Astrocyte (in vitro differentiated cells and primary cell): ENCODE results near the gene DGKB. TPM values are rescaled to one million over a fixed set of nuclear protein-coding genes. Genes with fewer than 3 reads are reported as not detected.

Source experiments
- DNase-seq: peaks from one replicate; pipeline ENCODE4 v3.0.0-alpha.2; 2010; ENCODE audit warnings: low read depth
- FAIRE-seq: peaks from 2 replicates; lab custom pipeline; 2011; peaks lifted over from hg19 to GRCh38; lab: Jason Lieb, UNC
- H2AFZ ChIP-seq: 2 replicates; pipeline ENCODE4 v1.6.0; 2012; ENCODE audit warnings: low read depth, low read length, inconsistent platforms
- H3K27ac ChIP-seq: 2 replicates; pipeline ENCODE4 v1.5.1; 2011; ENCODE audit warnings: low read depth, low read length, inconsistent platforms
- H3K27me3 ChIP-seq: 2 replicates; pipeline ENCODE4 v1.6.0; 2011; ENCODE audit warnings: low read length, inconsistent platforms; ENCODE audit not compliant: insufficient read depth
- H3K36me3 ChIP-seq: 2 replicates; pipeline ENCODE4 v1.5.1; 2011; ENCODE audit warnings: low read length, inconsistent platforms; ENCODE audit not compliant: insufficient read depth
- H3K4me1 ChIP-seq: 2 replicates; pipeline ENCODE4 v1.5.1; 2011; ENCODE audit warnings: low read length, inconsistent platforms; ENCODE audit not compliant: insufficient read depth
- H3K4me2 ChIP-seq: 2 replicates; pipeline ENCODE4 v1.6.0; 2012; ENCODE audit warnings: low read length, inconsistent platforms
- H3K4me3 ChIP-seq: 2 replicates; pipeline ENCODE4 v1.5.1; 2011; ENCODE audit warnings: low read depth, mild to moderate bottlenecking, low read length, inconsistent platforms; ENCODE audit not compliant: insufficient read depth
- H3K79me2 ChIP-seq: 2 replicates; pipeline ENCODE4 v1.6.0; 2012; ENCODE audit warnings: mild to moderate bottlenecking, low read length, inconsistent platforms; ENCODE audit not compliant: insufficient read depth
- H3K9ac ChIP-seq: 2 replicates; pipeline ENCODE4 v1.6.0; 2012; ENCODE audit warnings: mild to moderate bottlenecking, low read length, inconsistent platforms
- H3K9me3 ChIP-seq: 2 replicates; pipeline ENCODE4 v1.5.1; 2012; ENCODE audit warnings: low read depth, mild to moderate bottlenecking, low read length, inconsistent platforms; ENCODE audit not compliant: insufficient read depth
- H4K20me1 ChIP-seq: 2 replicates; pipeline ENCODE4 v1.6.0; 2012; ENCODE audit warnings: low read length, inconsistent platforms; ENCODE audit not compliant: insufficient read depth
- H3K27ac Mint-ChIP-seq: one replicate; pipeline ENCODE4 v1.8.0; 2021; ENCODE audit warnings: mild to moderate bottlenecking, mixed read lengths; ENCODE audit not compliant: unreplicated experiment
- H3K27me3 Mint-ChIP-seq: one replicate; pipeline ENCODE4 v1.8.0; 2021; ENCODE audit warnings: low read depth, mixed read lengths; ENCODE audit not compliant: unreplicated experiment
- H3K36me3 Mint-ChIP-seq: one replicate; pipeline ENCODE4 v1.8.0; 2021; ENCODE audit warnings: low read depth, mixed read lengths; ENCODE audit not compliant: unreplicated experiment
- H3K4me1 Mint-ChIP-seq: one replicate; pipeline ENCODE4 v1.8.0; 2021; ENCODE audit warnings: low read depth, mixed read lengths; ENCODE audit not compliant: unreplicated experiment
- H3K4me3 Mint-ChIP-seq: one replicate; pipeline ENCODE4 v1.8.0; 2021; ENCODE audit warnings: mild to moderate bottlenecking, moderate library complexity, mixed read lengths; ENCODE audit not compliant: unreplicated experiment
- H3K9me3 Mint-ChIP-seq: one replicate; pipeline ENCODE4 v1.8.0; 2021; ENCODE audit warnings: mild to moderate bottlenecking, mixed read lengths; ENCODE audit not compliant: unreplicated experiment
- CTCF ChIP-seq: IDR thresholded peaks from 2 replicates; pipeline ENCODE4 v1.5.1; 2011; ENCODE audit warnings: low read depth, mild to moderate bottlenecking, inconsistent platforms, low read length, moderate library complexity; ENCODE audit not compliant: insufficient read depth
- EZH2 ChIP-seq: IDR thresholded peaks from 2 replicates; pipeline ENCODE4 v1.6.1; 2012; ENCODE audit warnings: mild to moderate bottlenecking, low read length, inconsistent platforms; ENCODE audit not compliant: insufficient read depth
- total RNA-seq: library from RNA; stranded (reverse); gene quantifications from 2 replicates; pipeline ENCODE4 v1.2.1, GENCODE V29; 2021

Gene DGKB
- total RNA-seq, 1 donor from 2014 or later: 0.39 TPM

- FAIRE-seq: no peak
These were observed 204.9 kb downstream of the DGKB start for GRCh38 chr7:14697684-14698083.

GRCh38 chr7:14691597-14692203 is 210.9 kb downstream of the DGKB start:
- FAIRE-seq: no peak
- peaks cover 2% of the 10 kb centered on the region for H3K4me1 Mint-ChIP-seq
- TF ChIP-seq EZH2 (no peak), CTCF (peak; percentile 91)

More at GRCh38 chr7:14697684-14698083, 204.9 kb downstream of the DGKB start:
- no peaks in the 10 kb centered on the region for H3K9me3 Mint-ChIP-seq
- H3K27me3 ChIP-seq: no peaks in the 10 kb centered on the region
- H3K36me3 ChIP-seq: no peaks in the 10 kb centered on the region
- no peaks in the 10 kb centered on the region for H3K9me3 ChIP-seq
- H3K27ac ChIP-seq: no peak overlapping the region
- H3K4me1 Mint-ChIP-seq: no peaks in the 10 kb centered on the region
- no peak overlapping the region for H3K4me2 ChIP-seq
- no peak overlapping the region for H3K4me3 Mint-ChIP-seq
- no peaks in the 10 kb centered on the region for H3K4me1 ChIP-seq
- H4K20me1 ChIP-seq: no peaks in the 10 kb centered on the region
- H2AFZ ChIP-seq: no peak overlapping the region
- H3K27me3 Mint-ChIP-seq: no peaks in the 10 kb centered on the region
- H3K4me3 ChIP-seq: no peak overlapping the region
- H3K79me2 ChIP-seq: no peaks in the 10 kb centered on the region
- H3K9ac ChIP-seq: no peak overlapping the region
- no peaks in the 10 kb centered on the region for H3K36me3 Mint-ChIP-seq
- no peak for DNase-seq
- H3K27ac Mint-ChIP-seq: no peak overlapping the region
- no peak for TF ChIP-seq CTCF
- TF ChIP-seq EZH2: no peak

GRCh38 chr7:14691034-14691433 is 211.5 kb downstream of the DGKB start:
- no peak overlapping the region for H3K4me3 ChIP-seq
- H3K27me3 ChIP-seq: no peaks in the 10 kb centered on the region
- H3K9ac ChIP-seq: no peak overlapping the region
- no peaks in the 10 kb centered on the region for H4K20me1 ChIP-seq
- no peaks in the 10 kb centered on the region for H3K4me1 ChIP-seq
- FAIRE-seq: no peak
- Mint-ChIP-seq H3K4me1 (peaks cover 2% of the 10 kb centered on the region), H3K27ac (no peak overlapping the region), H3K36me3 (no peaks in the 10 kb centered on the region), H3K27me3 (no peaks in the 10 kb centered on the region), H3K4me3 (no peak overlapping the region), H3K9me3 (no peaks in the 10 kb centered on the region)
- no peak overlapping the region for H2AFZ ChIP-seq
- TF ChIP-seq CTCF (no peak), EZH2 (no peak)
- no peak overlapping the region for H3K4me2 ChIP-seq
- no peaks in the 10 kb centered on the region for H3K9me3 ChIP-seq
- no peaks in the 10 kb centered on the region for H3K79me2 ChIP-seq
- H3K27ac ChIP-seq: no peak overlapping the region
- DNase-seq: no peak
- H3K36me3 ChIP-seq: no peaks in the 10 kb centered on the region

More at GRCh38 chr7:14691597-14692203, 210.9 kb downstream of the DGKB start:
- Histone ChIP-seq H3K4me3 (no peak overlapping the region), H4K20me1 (no peaks in the 10 kb centered on the region), H3K4me1 (no peaks in the 10 kb centered on the region), H3K9me3 (no peaks in the 10 kb centered on the region), H3K4me2 (no peak overlapping the region), H3K27me3 (no peaks in the 10 kb centered on the region), H2AFZ (no peak overlapping the region), H3K9ac (no peak overlapping the region), H3K36me3 (no peaks in the 10 kb centered on the region), H3K79me2 (no peaks in the 10 kb centered on the region), H3K27ac (no peak overlapping the region)
- Mint-ChIP-seq H3K36me3 (no peaks in the 10 kb centered on the region), H3K4me3 (no peak overlapping the region), H3K9me3 (no peaks in the 10 kb centered on the region), H3K27ac (no peak overlapping the region), H3K27me3 (no peaks in the 10 kb centered on the region)
- no peak for DNase-seq
